Endothelial cell of umbilical vein (primary cell): ENCODE data around the gene TBC1D8. TPM values are rescaled to one million over a fixed set of nuclear protein-coding genes. Genes with fewer than 3 reads are reported as not detected.

Experiments
- BruUV-seq: library from RNA; stranded (reverse); fragments of 400-500 nt; replicated peaks from 2 replicates; lab custom pipeline; 2021; lab: Mats Ljungman, UMichigan
- CTCF ChIA-PET: fragments of 300-600, 350-600 bp; sonication (Branson Sonifier 250); formaldehyde crosslinking; loops from one replicate; lab custom pipeline; 2021; ENCODE audit warnings: antibody characterized with exemption, inconsistent platforms; lab: Charles Lee
- POLR2A ChIA-PET: fragments of 300-600, 350-600 bp; sonication (Branson Sonifier 250); formaldehyde crosslinking; loops from one replicate; lab custom pipeline; 2021; ENCODE audit warnings: antibody characterized with exemption, inconsistent platforms; lab: Charles Lee
- DNase-seq: peaks from one replicate; pipeline ENCODE4 v3.0.0-alpha.2; 2011; ENCODE audit warnings: low read depth, low spot score
- FAIRE-seq: peaks from 2 replicates; lab custom pipeline; 2011; peaks lifted over from hg19 to GRCh38; lab: Jason Lieb, UNC
- H2AFZ ChIP-seq: 2 replicates; pipeline ENCODE4 v1.6.0; 2012; ENCODE audit warnings: low read depth, low read length, control low read depth, inconsistent platforms
- H3K27ac ChIP-seq: 2 replicates; pipeline ENCODE4 v1.5.1; 2011; ENCODE audit warnings: low read depth, mild to moderate bottlenecking, control low read depth, low read length, moderate library complexity; ENCODE audit not compliant: insufficient read depth
- H3K27me3 ChIP-seq, 2 experiments: 2 replicates each; pipeline versions ENCODE4 v1.6.0 to v1.6.1; 2011; ENCODE audit warnings: low read length in 2 of 2, mixed read lengths in 1 of 2; ENCODE audit not compliant: control insufficient read depth in 2 of 2, insufficient read depth in 2 of 2
- H3K36me3 ChIP-seq, 2 experiments: 2 replicates in 1 of 2; 3 replicates in 1 of 2; pipeline ENCODE4 v1.5.1; 2011; ENCODE audit warnings: low read length in 2 of 2, mild to moderate bottlenecking in 1 of 2, moderate library complexity in 1 of 2; ENCODE audit not compliant: control insufficient read depth in 2 of 2, insufficient read depth in 2 of 2; ENCODE audit errors: extremely low read depth in 1 of 2
- H3K4me1 ChIP-seq: 3 replicates; pipeline ENCODE4 v1.5.1; 2011; ENCODE audit warnings: mild to moderate bottlenecking, low read length; ENCODE audit not compliant: control insufficient read depth, insufficient read depth; ENCODE audit errors: extremely low read depth
- H3K4me2 ChIP-seq: 2 replicates; pipeline ENCODE4 v1.6.1; 2011; ENCODE audit warnings: low read length, control low read depth, mixed read lengths; ENCODE audit not compliant: insufficient read depth
- H3K4me3 ChIP-seq, 3 experiments: fragments of 200-600 bp in 1 of 3; sonication (generic), shearing (Covaris generic) in 1 of 3; replicated peaks in 1 of 3; 2 replicates each; pipeline ENCODE4 v1.5.1; 2011 to 2016; ENCODE audit warnings: control low read depth in 3 of 3, low read length in 3 of 3, mild to moderate bottlenecking in 2 of 3, inconsistent platforms in 1 of 3, low read depth in 1 of 3, moderate library complexity in 1 of 3; ENCODE audit not compliant: insufficient read depth in 1 of 3
- H3K79me2 ChIP-seq: 2 replicates; pipeline ENCODE4 v1.6.0; 2012; ENCODE audit warnings: low read length, inconsistent platforms; ENCODE audit not compliant: control insufficient read depth, insufficient read depth
- H3K9ac ChIP-seq: replicated peaks from 2 replicates; pipeline ENCODE3; 2011; ENCODE audit warnings: low read length, control low read depth; ENCODE audit not compliant: insufficient read depth; ENCODE audit errors: extremely low read depth
- H3K9me1 ChIP-seq: replicated peaks from 3 replicates; pipeline ENCODE4 v1.6.0; 2011; ENCODE audit warnings: mild to moderate bottlenecking, low read length; ENCODE audit not compliant: control insufficient read depth, insufficient read depth; ENCODE audit errors: extremely low read depth
- H3K9me3 ChIP-seq: replicated peaks from 2 replicates; pipeline ENCODE4 v1.5.1; 2012; ENCODE audit warnings: low read length, inconsistent platforms; ENCODE audit not compliant: control insufficient read depth, insufficient read depth
- H4K20me1 ChIP-seq: replicated peaks from 2 replicates; pipeline ENCODE3; 2011; ENCODE audit warnings: mild to moderate bottlenecking, low read length; ENCODE audit not compliant: control insufficient read depth, insufficient read depth; ENCODE audit errors: extremely low read depth
- EZH2 ChIP-seq: IDR thresholded peaks from 2 replicates; pipeline ENCODE4 v1.6.1; 2012; ENCODE audit warnings: borderline replicate concordance, low read depth, mild to moderate bottlenecking, moderate library complexity, low read length, inconsistent platforms; ENCODE audit not compliant: severe bottlenecking
- FOS ChIP-seq: IDR thresholded peaks from 2 replicates; pipeline ENCODE4 v1.6.1; 2011; ENCODE audit warnings: mild to moderate bottlenecking, low read length, moderate library complexity, borderline replicate concordance; ENCODE audit not compliant: insufficient read depth
- GATA2 ChIP-seq: IDR thresholded peaks from 2 replicates; pipeline ENCODE4 v1.7.0; 2011; ENCODE audit warnings: low read depth, mild to moderate bottlenecking, moderate library complexity, mixed read lengths, low read length; ENCODE audit not compliant: insufficient read length, insufficient read depth
- JUN ChIP-seq: IDR thresholded peaks from 2 replicates; pipeline ENCODE4 v1.6.1; 2011; ENCODE audit warnings: borderline replicate concordance, low read depth; ENCODE audit not compliant: insufficient read length, insufficient read depth
- MAX ChIP-seq: IDR thresholded peaks from 2 replicates; pipeline ENCODE4 v1.6.1; 2011; ENCODE audit not compliant: insufficient read depth, insufficient read length
- MYC ChIP-seq: IDR thresholded peaks from one replicate; pipeline ENCODE4 v1.6.1; 2011; ENCODE audit warnings: mild to moderate bottlenecking, low read depth, low read length
- POLR2A ChIP-seq: IDR thresholded peaks from 2 replicates; pipeline ENCODE4 v1.6.1; 2012; ENCODE audit warnings: low read depth, mild to moderate bottlenecking, control low read depth, low read length
- POLR2AphosphoS5 ChIP-seq: IDR thresholded peaks from 2 replicates; pipeline ENCODE4 v1.6.1; 2012; ENCODE audit warnings: low read depth, mild to moderate bottlenecking, control low read depth, low read length, moderate library complexity; ENCODE audit not compliant: insufficient read depth
- dilution Hi-C: fragments of 300-500 bp; cut with MboI; formaldehyde crosslinking; loops from one replicate; pipeline ENCODE4 v1.15.0; 2019; ENCODE audit warnings: low sequenced_read_pairs; ENCODE audit not compliant: extremely low pct_ligation_motif_present
- intact Hi-C: fragments of 100-400 bp; cut with micrococcal nuclease; formaldehyde crosslinking; loops from one replicate; pipeline ENCODE4 v1.10.0; 2022
- polyA plus RNA-seq, 4 experiments: library from polyadenylated mRNA; depleted of rRNA in 3 of 4; stranded (reverse) in 3 of 4; unstranded in 1 of 4; fragments of >200 nt; gene quantifications; 2 replicates each; pipeline versions ENCODE4 v1.2.1 to v1.2.3, GENCODE V29; 2011 to 2012; ENCODE audit warnings: missing spikeins in 1 of 4
- total RNA-seq: library from RNA; stranded (reverse); gene quantifications from 2 replicates; pipeline ENCODE4 v1.2.3, GENCODE V29; 2021
- TF ChIP-seq, protein P1 (sequence below), 2 donors: IDR thresholded peaks; 1 replicate in 1 of 2; 2 replicates in 1 of 2; pipeline ENCODE4 v1.5.1; 2011; ENCODE audit warnings: low read length in 2 of 2, mild to moderate bottlenecking in 2 of 2, moderate library complexity in 2 of 2, control low read depth in 1 of 2, inconsistent platforms in 1 of 2, low read depth in 1 of 2; ENCODE audit not compliant: insufficient read depth in 1 of 2; ENCODE audit errors: extremely low read depth in 1 of 2

The TBC1D8 gene
- total and polyA plus RNA-seq, 2 donors (not counting 3 experiments of a cell fraction or from before 2014, with no cell fraction given): 28.5 to 32.1 TPM

DNA sequence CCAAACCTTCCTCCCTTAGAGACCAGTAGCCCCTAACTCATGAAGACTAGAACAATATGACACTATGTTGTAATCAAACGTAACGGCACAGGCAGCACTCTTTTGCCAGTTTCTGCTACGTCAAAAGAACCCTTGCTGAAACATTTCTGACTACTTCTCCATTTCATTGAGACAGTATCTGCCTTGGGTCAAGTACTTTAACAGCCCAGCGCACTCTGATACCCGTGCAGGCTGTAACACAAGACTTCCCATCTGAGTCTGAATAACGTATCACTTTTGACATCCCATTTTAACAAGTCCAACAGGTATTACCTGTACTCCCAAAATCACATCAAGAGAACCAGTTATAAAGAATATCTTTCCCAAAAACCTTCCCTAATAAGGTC is 38.4 kb downstream of the TBC1D8 start:
- Histone ChIP-seq H3K79me2 (peaks cover 80% of the 10 kb centered on the region), H3K9me1 (no peaks in the 10 kb centered on the region), H3K27ac (no peak overlapping the region), H3K4me1 (peaks cover 18% of the 10 kb centered on the region), H3K9ac (no peak overlapping the region), H3K4me3 (no peak overlapping the region), H3K27me3 (no peaks in the 10 kb centered on the region), H2AFZ (no peak overlapping the region), H3K9me3 (no peaks in the 10 kb centered on the region), H3K4me2 (no peak overlapping the region), H4K20me1 (no peaks in the 10 kb centered on the region), H3K36me3 (no peaks in the 10 kb centered on the region)
- CTCF ChIA-PET: interaction anchor here (1.2 kb wide), 1 partner anchor 17 kb away, joined by 3 read pairs; no protein-coding TSS in a partner anchor
- DNase-seq: no peak
- FAIRE-seq: no peak
- intact Hi-C loops (no loop called here), dilution Hi-C loops (no loop called here)
- no TSS peak for BruUV-seq
- POLR2A ChIA-PET: no interaction called here
- no peak for TF ChIP-seq EZH2
- no peak for TF ChIP-seq MAX
- no peak for TF ChIP-seq FOS
- TF ChIP-seq GATA2: no peak
- no peak for TF ChIP-seq JUN
- TF ChIP-seq POLR2AphosphoS5: no peak
- TF ChIP-seq MYC: no peak
- TF ChIP-seq, protein P1, sequence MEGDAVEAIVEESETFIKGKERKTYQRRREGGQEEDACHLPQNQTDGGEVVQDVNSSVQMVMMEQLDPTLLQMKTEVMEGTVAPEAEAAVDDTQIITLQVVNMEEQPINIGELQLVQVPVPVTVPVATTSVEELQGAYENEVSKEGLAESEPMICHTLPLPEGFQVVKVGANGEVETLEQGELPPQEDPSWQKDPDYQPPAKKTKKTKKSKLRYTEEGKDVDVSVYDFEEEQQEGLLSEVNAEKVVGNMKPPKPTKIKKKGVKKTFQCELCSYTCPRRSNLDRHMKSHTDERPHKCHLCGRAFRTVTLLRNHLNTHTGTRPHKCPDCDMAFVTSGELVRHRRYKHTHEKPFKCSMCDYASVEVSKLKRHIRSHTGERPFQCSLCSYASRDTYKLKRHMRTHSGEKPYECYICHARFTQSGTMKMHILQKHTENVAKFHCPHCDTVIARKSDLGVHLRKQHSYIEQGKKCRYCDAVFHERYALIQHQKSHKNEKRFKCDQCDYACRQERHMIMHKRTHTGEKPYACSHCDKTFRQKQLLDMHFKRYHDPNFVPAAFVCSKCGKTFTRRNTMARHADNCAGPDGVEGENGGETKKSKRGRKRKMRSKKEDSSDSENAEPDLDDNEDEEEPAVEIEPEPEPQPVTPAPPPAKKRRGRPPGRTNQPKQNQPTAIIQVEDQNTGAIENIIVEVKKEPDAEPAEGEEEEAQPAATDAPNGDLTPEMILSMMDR (IDR thresholded peaks at IDR 0.05; ENCODE audit: extremely low read depth in 1 of 2, insufficient read depth in 1 of 2, low read depth in 1 of 2, low read length in 2 of 2): no peak
- TF ChIP-seq POLR2A: no peak
